NCI-H2029 (cell line): ENCODE results near the gene USP17L22.
"Not testable (repeated sequence)": the region's sequence is repeated elsewhere in the genome, so short reads cannot be mapped to it uniquely, and the experiment has no call there.

Experiments
- DNase-seq: peaks from one replicate; lab custom pipeline; 2025; lab: John Stamatoyannopoulos, UW

Gene USP17L22, protein sequence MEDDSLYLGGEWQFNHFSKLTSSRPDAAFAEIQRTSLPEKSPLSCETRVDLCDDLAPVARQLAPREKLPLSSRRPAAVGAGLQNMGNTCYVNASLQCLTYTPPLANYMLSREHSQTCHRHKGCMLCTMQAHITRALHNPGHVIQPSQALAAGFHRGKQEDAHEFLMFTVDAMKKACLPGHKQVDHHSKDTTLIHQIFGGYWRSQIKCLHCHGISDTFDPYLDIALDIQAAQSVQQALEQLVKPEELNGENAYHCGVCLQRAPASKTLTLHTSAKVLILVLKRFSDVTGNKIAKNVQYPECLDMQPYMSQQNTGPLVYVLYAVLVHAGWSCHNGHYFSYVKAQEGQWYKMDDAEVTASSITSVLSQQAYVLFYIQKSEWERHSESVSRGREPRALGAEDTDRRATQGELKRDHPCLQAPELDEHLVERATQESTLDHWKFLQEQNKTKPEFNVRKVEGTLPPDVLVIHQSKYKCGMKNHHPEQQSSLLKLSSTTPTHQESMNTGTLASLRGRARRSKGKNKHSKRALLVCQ

DNA sequence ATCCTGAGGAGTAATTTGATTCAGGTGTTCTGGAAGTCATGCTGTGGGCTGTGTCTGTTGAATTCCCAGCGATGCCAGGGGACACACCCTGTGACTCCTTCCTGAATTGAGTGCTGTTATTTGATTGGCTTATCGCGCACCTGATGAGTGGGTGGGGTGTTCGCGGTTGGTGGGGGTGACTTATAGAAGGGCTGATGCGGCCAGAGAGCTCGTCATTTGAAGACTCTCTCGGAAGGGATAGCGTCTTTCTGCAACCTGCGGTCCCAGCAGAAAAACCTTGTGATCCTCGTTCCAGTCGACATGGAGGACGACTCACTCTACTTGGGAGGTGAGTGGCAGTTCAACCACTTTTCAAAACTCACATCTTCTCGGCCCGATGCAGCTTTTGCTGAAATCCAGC is at the start of gene USP17L22:
TSS of gene USP17L22 (plus strand) at position 301 of the 400 bp plus-strand sequence. CDS start at position 301, 0 bp downstream.
- DNase-seq = not testable (repeated sequence)

DNA sequence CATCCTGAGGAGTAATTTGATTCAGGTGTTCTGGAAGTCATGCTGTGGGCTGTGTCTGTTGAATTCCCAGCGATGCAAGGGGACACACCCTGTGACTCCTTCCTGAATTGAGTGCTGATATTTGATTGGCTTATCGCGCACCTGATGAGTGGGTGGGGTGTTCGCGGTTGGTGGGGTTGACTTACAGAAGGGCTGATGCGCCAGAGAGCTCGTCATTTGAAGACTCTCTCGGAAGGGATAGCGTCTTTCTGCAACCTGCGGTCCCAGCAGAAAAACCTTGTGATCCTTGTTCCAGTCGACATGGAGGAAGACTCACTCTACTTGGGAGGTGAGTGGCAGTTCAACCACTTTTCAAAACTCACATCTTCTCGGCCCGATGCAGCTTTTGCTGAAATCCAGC is 47.6 kb upstream of the USP17L22 start, which contains the start of gene USP17L12:
TSS of gene USP17L12 (plus strand) at position 301 of the 400 bp plus-strand sequence. CDS start at position 301, 0 bp downstream.
- DNase-seq = not testable (repeated sequence)

DNA sequence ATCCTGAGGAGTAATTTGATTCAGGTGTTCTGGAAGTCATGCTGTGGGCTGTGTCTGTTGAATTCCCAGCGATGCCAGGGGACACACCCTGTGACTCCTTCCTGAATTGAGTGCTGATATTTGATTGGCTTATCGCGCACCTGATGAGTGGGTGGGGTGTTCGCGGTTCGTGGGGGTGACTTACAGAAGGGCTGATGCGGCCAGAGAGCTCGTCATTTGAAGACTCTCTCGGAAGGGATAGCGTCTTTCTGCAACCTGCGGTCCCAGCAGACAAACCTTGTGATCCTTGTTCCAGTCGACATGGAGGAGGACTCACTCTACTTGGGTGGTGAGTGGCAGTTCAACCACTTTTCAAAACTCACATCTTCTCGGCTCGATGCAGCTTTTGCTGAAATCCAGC is 42.8 kb upstream of the USP17L22 start, which contains the start of gene USP17L13:
TSS of gene USP17L13 (plus strand) at position 301 of the 400 bp plus-strand sequence. CDS start at position 301, 0 bp downstream.
- DNase-seq = not testable (repeated sequence)

DNA sequence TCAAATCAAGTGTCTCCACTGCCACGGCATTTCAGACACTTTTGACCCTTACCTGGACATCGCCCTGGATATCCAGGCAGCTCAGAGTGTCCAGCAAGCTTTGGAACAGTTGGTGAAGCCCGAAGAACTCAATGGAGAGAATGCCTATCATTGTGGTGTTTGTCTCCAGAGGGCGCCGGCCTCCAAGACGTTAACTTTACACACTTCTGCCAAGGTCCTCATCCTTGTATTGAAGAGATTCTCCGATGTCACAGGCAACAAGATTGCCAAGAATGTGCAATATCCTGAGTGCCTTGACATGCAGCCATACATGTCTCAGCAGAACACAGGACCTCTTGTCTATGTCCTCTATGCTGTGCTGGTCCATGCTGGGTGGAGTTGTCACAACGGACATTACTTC is 37.2 kb upstream of the USP17L22 start:
- not testable (repeated sequence) for DNase-seq

DNA sequence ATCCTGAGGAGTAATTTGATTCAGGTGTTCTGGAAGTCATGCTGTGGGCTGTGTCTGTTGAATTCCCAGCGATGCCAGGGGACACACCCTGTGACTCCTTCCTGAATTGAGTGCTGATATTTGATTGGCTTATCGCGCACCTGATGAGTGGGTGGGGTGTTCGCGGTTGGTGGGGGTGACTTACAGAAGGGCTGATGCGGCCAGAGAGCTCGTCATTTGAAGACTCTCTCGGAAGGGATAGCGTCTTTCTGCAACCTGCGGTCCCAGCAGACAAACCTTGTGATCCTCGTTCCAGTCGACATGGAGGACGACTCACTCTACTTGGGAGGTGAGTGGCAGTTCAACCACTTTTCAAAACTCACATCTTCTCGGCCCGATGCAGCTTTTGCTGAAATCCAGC is 33.3 kb upstream of the USP17L22 start, which contains the start of gene USP17L15:
TSS of gene USP17L15 (plus strand) at position 301 of the 400 bp plus-strand sequence. CDS start at position 301, 0 bp downstream.
- not testable (repeated sequence) for DNase-seq

DNA sequence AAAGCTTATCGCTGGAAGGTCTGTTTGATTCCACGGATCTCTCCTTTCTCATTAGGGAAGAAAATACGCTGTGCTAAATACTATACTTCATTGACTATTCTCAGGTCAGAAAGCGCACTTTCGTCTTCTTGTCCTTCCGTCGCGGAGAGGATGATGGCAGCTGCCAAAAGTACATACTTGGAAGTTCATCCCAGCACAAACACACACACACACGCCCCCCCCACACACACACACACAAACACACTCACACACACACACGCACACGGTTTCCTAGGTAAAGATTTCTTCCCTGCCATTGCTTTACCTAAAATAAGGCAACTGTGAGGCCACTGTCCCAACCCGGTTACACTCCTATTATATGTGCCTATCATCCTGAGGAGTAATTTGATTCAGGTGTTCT is 29.0 kb upstream of the USP17L22 start:
- not testable (repeated sequence) for DNase-seq

DNA sequence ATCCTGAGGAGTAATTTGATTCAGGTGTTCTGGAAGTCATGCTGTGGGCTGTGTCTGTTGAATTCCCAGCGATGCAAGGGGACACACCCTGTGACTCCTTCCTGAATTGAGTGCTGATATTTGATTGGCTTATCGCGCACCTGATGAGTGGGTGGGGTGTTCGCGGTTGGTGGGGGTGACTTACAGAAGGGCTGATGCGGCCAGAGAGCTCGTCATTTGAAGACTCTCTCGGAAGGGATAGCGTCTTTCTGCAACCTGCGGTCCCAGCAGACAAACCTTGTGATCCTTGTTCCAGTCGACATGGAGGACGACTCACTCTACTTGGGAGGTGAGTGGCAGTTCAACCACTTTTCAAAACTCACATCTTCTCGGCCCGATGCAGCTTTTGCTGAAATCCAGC is 23.8 kb upstream of the USP17L22 start, which contains the start of gene USP17L17:
TSS of gene USP17L17 (plus strand) at position 301 of the 400 bp plus-strand sequence. CDS start at position 301, 0 bp downstream.
- not testable (repeated sequence) for DNase-seq

DNA sequence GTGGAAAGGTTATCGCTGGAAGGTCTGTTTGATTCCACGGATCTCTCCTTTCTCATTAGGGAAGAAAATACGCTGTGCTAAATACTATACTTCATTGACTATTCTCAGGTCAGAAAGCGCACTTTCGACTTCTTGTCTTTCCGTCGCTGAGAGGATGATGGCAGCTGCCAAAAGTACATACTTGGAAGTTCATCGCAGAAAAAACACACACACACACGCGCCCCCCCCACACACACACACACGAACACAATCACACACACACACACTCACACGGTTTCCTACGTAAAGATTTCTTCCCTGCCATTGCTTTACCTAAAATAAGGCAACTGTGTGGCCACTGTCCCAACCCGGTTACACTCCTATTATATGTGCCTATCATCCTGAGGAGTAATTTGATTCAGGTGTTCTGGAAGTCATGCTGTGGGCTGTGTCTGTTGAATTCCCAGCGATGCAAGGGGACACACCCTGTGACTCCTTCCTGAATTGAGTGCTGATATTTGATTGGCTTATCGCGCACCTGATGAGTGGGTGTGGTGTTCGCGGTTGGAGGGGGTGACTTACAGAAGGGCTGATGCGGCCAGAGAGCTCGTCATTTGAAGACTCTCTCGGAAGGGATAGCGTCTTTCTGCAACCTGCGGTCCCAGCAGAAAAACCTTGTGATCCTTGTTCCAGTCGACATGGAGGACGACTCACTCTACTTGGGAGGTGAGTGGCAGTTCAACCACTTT is 19.3 kb upstream of the USP17L22 start, which contains the start of gene USP17L18:
TSS of gene USP17L18 (plus strand) at position 678 of the 728 bp plus-strand sequence. CDS start at position 678, 0 bp downstream.
- not testable (repeated sequence) for DNase-seq

DNA sequence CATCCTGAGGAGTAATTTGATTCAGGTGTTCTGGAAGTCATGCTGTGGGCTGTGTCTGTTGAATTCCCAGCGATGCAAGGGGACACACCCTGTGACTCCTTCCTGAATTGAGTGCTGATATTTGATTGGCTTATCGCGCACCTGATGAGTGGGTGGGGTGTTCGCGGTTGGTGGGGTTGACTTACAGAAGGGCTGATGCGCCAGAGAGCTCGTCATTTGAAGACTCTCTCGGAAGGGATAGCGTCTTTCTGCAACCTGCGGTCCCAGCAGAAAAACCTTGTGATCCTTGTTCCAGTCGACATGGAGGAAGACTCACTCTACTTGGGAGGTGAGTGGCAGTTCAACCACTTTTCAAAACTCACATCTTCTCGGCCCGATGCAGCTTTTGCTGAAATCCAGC is 14.3 kb upstream of the USP17L22 start, which contains the start of gene USP17L19:
TSS of gene USP17L19 (plus strand) at position 301 of the 400 bp plus-strand sequence. CDS start at position 301, 0 bp downstream.
- DNase-seq = not testable (repeated sequence)

DNA sequence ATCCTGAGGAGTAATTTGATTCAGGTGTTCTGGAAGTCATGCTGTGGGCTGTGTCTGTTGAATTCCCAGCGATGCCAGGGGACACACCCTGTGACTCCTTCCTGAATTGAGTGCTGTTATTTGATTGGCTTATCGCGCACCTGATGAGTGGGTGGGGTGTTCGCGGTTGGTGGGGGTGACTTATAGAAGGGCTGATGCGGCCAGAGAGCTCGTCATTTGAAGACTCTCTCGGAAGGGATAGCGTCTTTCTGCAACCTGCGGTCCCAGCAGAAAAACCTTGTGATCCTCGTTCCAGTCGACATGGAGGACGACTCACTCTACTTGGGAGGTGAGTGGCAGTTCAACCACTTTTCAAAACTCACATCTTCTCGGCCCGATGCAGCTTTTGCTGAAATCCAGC is 9.6 kb upstream of the USP17L22 start, which contains the start of gene USP17L20:
TSS of gene USP17L20 (plus strand) at position 301 of the 400 bp plus-strand sequence. CDS start at position 301, 0 bp downstream.
- DNase-seq = not testable (repeated sequence)

DNA sequence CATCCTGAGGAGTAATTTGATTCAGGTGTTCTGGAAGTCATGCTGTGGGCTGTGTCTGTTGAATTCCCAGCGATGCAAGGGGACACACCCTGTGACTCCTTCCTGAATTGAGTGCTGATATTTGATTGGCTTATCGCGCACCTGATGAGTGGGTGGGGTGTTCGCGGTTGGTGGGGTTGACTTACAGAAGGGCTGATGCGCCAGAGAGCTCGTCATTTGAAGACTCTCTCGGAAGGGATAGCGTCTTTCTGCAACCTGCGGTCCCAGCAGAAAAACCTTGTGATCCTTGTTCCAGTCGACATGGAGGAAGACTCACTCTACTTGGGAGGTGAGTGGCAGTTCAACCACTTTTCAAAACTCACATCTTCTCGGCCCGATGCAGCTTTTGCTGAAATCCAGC is 4.8 kb upstream of the USP17L22 start, which contains the start of gene USP17L21:
TSS of gene USP17L21 (plus strand) at position 301 of the 400 bp plus-strand sequence. CDS start at position 301, 0 bp downstream.
- DNase-seq = not testable (repeated sequence)

DNA sequence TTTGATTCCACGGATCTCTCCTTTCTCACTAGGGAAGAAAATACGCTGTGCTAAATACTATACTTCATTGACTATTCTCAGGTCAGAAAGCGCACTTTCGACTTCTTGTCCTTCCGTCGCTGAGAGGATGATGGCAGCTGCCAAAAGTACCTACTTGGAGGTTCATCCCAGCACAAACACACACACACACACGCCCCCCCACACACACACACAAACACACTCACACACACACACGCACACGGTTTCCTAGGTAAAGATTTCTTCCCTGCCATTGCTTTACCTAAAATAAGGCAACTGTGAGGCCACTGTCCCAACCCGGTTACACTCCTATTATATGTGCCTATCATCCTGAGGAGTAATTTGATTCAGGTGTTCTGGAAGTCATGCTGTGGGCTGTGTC is 4.3 kb downstream of the USP17L22 start:
- not testable (repeated sequence) for DNase-seq
